ENCODE data around the gene PM20D1.

Gene PM20D1

GRCh38 chr1:205782627-205783432 lies 67.1 kb downstream of the PM20D1 start:
- no peak for DNase-seq (ENCODE audit: insufficient read length, low spot score)
- TF ChIP-seq CTCF (IDR thresholded peaks at IDR 0.05; ENCODE audit: insufficient read depth, missing control alignments), result no peak
- no peak for FAIRE-seq

- DNase-seq (ENCODE audit: insufficient read length, low spot score), result no peak
- FAIRE-seq, result no peak
- TF ChIP-seq CTCF (IDR thresholded peaks at IDR 0.05; ENCODE audit: insufficient read depth, missing control alignments), result no peak
These were observed 69.6 kb downstream of the PM20D1 start for GRCh38 chr1:205780335-205780734.

Measured in D721Med (cell line).